Sigmoid colon (tissue), 4 donors: ENCODE measurements around the gene PAM16.

Experiments
- EP300 ChIP-seq, 4 donors: sonication (generic); formaldehyde crosslinking; IDR thresholded peaks; one replicate each; pipeline ENCODE4 v1.6.1; 2017; ENCODE audit warnings: antibody characterized with exemption in 4 of 4
- POLR2A ChIP-seq, 2 donors: fragments of 450-650 bp; IDR thresholded peaks; one replicate each; pipeline ENCODE4 v1.6.1; 2016; ENCODE audit warnings: antibody characterized with exemption in 2 of 2, mild to moderate bottlenecking in 2 of 2, moderate library complexity in 2 of 2
- POLR2AphosphoS5 ChIP-seq, 4 donors: sonication (generic); formaldehyde crosslinking; IDR thresholded peaks; one replicate each; pipeline ENCODE4 v1.6.1; 2017; ENCODE audit warnings: antibody characterized with exemption in 4 of 4
- TF ChIP-seq, protein P1 (sequence below), 4 experiments: fragments of 450-650 bp in 3 of 4; fragments of 200-600 bp in 1 of 4; IDR thresholded peaks; one replicate each; pipeline ENCODE4 v1.5.1; 2016 to 2019; ENCODE audit warnings: antibody characterized with exemption in 4 of 4, mild to moderate bottlenecking in 3 of 4, moderate library complexity in 2 of 4

GRCh38 chr16:4358831-4359561, 7.9 kb upstream of the PAM16 start:
- TF ChIP-seq POLR2AphosphoS5 (IDR thresholded peaks at IDR 0.05), result no peak
- TF ChIP-seq, protein P1, sequence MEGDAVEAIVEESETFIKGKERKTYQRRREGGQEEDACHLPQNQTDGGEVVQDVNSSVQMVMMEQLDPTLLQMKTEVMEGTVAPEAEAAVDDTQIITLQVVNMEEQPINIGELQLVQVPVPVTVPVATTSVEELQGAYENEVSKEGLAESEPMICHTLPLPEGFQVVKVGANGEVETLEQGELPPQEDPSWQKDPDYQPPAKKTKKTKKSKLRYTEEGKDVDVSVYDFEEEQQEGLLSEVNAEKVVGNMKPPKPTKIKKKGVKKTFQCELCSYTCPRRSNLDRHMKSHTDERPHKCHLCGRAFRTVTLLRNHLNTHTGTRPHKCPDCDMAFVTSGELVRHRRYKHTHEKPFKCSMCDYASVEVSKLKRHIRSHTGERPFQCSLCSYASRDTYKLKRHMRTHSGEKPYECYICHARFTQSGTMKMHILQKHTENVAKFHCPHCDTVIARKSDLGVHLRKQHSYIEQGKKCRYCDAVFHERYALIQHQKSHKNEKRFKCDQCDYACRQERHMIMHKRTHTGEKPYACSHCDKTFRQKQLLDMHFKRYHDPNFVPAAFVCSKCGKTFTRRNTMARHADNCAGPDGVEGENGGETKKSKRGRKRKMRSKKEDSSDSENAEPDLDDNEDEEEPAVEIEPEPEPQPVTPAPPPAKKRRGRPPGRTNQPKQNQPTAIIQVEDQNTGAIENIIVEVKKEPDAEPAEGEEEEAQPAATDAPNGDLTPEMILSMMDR (IDR thresholded peaks at IDR 0.05), result peak; percentile 92 to 99 (median 98)
- no peak for TF ChIP-seq POLR2A (IDR thresholded peaks at IDR 0.05)
- no peak for TF ChIP-seq EP300 (IDR thresholded peaks at IDR 0.05)
